ENCODE results near the gene TADA2A.

DNA sequence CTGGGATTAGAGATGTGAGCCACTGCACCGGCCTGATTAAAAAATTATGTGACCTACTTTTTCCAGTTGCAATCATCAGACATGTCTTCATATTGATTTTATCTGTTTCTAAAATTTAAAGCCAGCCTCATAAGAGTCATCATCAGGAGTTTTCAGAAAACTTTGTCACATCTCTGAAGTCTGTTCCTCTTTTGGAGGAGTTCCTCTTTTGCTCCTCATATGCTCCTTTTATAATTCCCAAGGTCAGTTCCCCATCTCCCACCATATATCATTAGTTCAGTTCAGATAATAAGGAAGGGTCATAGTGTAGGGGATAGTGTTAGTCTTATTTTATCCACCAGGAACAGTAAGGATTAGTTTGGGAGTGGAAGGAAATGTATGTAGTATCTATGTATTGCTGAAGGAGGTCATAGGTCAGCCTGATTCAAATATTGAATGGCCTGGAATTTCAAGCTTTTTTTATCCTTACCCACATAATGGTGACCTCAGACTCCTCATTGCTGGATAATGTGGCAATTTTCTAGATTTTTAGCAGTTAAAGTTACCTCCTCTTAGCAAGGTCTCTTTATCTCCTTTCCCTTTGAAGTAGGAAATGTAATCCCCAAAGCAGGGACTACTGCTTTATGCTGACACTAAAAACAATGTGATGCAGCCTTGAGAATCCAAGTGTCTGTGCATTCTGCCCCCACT lies 69.2 kb downstream of the TADA2A start:
- TF ChIP-seq EP300 (IDR thresholded peaks at IDR 0.05): no peak
- TF ChIP-seq, protein P1, sequence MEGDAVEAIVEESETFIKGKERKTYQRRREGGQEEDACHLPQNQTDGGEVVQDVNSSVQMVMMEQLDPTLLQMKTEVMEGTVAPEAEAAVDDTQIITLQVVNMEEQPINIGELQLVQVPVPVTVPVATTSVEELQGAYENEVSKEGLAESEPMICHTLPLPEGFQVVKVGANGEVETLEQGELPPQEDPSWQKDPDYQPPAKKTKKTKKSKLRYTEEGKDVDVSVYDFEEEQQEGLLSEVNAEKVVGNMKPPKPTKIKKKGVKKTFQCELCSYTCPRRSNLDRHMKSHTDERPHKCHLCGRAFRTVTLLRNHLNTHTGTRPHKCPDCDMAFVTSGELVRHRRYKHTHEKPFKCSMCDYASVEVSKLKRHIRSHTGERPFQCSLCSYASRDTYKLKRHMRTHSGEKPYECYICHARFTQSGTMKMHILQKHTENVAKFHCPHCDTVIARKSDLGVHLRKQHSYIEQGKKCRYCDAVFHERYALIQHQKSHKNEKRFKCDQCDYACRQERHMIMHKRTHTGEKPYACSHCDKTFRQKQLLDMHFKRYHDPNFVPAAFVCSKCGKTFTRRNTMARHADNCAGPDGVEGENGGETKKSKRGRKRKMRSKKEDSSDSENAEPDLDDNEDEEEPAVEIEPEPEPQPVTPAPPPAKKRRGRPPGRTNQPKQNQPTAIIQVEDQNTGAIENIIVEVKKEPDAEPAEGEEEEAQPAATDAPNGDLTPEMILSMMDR (IDR thresholded peaks at IDR 0.05): no peak
- TF ChIP-seq POLR2A (IDR thresholded peaks at IDR 0.05): no peak
